Measurements from ENCODE around the gene HTD2.

DNA sequence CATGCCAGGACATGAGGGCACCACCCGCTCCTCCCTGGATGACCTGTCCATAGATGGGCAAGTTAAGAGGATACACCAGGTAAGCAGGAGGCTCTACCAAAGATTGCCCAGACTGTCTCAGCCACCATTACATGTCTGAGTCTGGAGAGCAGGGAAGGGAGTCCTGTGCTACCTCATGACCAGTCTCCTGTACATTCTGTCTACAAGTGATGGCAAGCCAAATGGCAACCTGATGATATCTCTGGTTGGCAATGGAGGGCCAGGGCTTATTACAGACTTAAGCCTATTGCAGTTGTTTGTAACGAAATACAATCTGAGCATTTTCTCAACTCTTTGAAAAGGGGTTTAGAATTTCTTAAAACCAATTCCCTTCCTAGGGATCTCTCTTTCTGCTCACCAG lies 37.0 kb upstream of the HTD2 start:
- TF ChIP-seq POLR2A (IDR thresholded peaks at IDR 0.05) = no peak
- TF ChIP-seq, protein P1, sequence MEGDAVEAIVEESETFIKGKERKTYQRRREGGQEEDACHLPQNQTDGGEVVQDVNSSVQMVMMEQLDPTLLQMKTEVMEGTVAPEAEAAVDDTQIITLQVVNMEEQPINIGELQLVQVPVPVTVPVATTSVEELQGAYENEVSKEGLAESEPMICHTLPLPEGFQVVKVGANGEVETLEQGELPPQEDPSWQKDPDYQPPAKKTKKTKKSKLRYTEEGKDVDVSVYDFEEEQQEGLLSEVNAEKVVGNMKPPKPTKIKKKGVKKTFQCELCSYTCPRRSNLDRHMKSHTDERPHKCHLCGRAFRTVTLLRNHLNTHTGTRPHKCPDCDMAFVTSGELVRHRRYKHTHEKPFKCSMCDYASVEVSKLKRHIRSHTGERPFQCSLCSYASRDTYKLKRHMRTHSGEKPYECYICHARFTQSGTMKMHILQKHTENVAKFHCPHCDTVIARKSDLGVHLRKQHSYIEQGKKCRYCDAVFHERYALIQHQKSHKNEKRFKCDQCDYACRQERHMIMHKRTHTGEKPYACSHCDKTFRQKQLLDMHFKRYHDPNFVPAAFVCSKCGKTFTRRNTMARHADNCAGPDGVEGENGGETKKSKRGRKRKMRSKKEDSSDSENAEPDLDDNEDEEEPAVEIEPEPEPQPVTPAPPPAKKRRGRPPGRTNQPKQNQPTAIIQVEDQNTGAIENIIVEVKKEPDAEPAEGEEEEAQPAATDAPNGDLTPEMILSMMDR (IDR thresholded peaks at IDR 0.05) = no peak
